Panc1 (cell line): ENCODE measurements around the gene TRMT13. TPM values are rescaled to one million over a fixed set of nuclear protein-coding genes. Genes with fewer than 3 reads are reported as not detected.

Experiments used
- ATAC-seq: fragments of 200-7000 bp; cut with Tn5 transposase; 2 replicates; pipeline ENCODE4 v1.9.1; 2020; ENCODE audit warnings: mild to moderate bottlenecking, moderate library complexity
- BruUV-seq: library from RNA; stranded (reverse); fragments of 400-500 nt; replicated peaks from 2 replicates; lab custom pipeline; 2021; lab: Mats Ljungman, UMichigan
- CTCF ChIA-PET: fragments of 300-600 bp; sonication (Branson Sonifier 250); formaldehyde crosslinking; loops from one replicate; lab custom pipeline; 2022; ENCODE audit warnings: antibody characterized with exemption; lab: Charles Lee
- POLR2A ChIA-PET: fragments of 300-600 bp; sonication (Branson Sonifier 250); formaldehyde crosslinking; loops from one replicate; lab custom pipeline; 2022; ENCODE audit warnings: antibody characterized with exemption; lab: Charles Lee
- DNase-seq: peaks from one replicate; pipeline ENCODE4 v3.0.0-alpha.2; 2010; ENCODE audit warnings: low read depth, low spot score
- H3K27ac ChIP-seq: 2 replicates; pipeline ENCODE4 v1.5.1; 2011; ENCODE audit warnings: mild to moderate bottlenecking, low read length, inconsistent platforms
- H3K27me3 ChIP-seq: fragments of 200-500 bp; sonication (Bioruptor generic); 2 replicates; pipeline ENCODE4 v1.6.0; 2014; ENCODE audit warnings: low read length, inconsistent platforms; ENCODE audit not compliant: control insufficient read depth, insufficient read depth
- H3K36me3 ChIP-seq: fragments of 200-500 bp; sonication (Bioruptor generic); 2 replicates; pipeline ENCODE4 v1.5.1; 2014; ENCODE audit warnings: inconsistent platforms, mild to moderate bottlenecking, low read length, moderate library complexity; ENCODE audit not compliant: control insufficient read depth, insufficient read depth
- H3K4me1 ChIP-seq: 2 replicates; pipeline ENCODE4 v1.5.1; 2011; ENCODE audit warnings: inconsistent platforms, mild to moderate bottlenecking, low read length, moderate library complexity; ENCODE audit not compliant: control insufficient read depth, insufficient read depth
- H3K4me3 ChIP-seq, 2 experiments: 2 replicates each; pipeline ENCODE4 v1.5.1; 2011 to 2012; ENCODE audit warnings: low read depth in 2 of 2, low read length in 2 of 2, mild to moderate bottlenecking in 2 of 2, inconsistent platforms in 1 of 2, moderate library complexity in 1 of 2
- H3K9me3 ChIP-seq: fragments of 200-500 bp; sonication (Bioruptor generic); 2 replicates; pipeline ENCODE4 v1.5.1; 2014; ENCODE audit warnings: low read depth, mild to moderate bottlenecking, inconsistent platforms, low read length, moderate library complexity; ENCODE audit not compliant: control insufficient read depth, insufficient read depth
- CTCF ChIP-seq: fragments of 450-650 bp; IDR thresholded peaks from 2 replicates; pipeline ENCODE4 v1.5.1; 2017; ENCODE audit warnings: mild to moderate bottlenecking
- POLR2AphosphoS5 ChIP-seq: IDR thresholded peaks from 2 replicates; pipeline ENCODE4 v1.6.1; 2012; ENCODE audit warnings: mild to moderate bottlenecking, low read depth, low read length, moderate library complexity
- REST ChIP-seq, 2 experiments: IDR thresholded peaks; 2 replicates each; pipeline ENCODE4 v1.6.1; 2011 to 2012; ENCODE audit warnings: low read depth in 2 of 2, control low read depth in 1 of 2, low read length in 1 of 2, mild to moderate bottlenecking in 1 of 2, moderate library complexity in 1 of 2; ENCODE audit not compliant: insufficient read depth in 1 of 2
- SIN3A ChIP-seq: IDR thresholded peaks from 2 replicates; pipeline ENCODE4 v1.6.1; 2012; ENCODE audit warnings: low read depth, mild to moderate bottlenecking, low read length, moderate library complexity, borderline replicate concordance; ENCODE audit not compliant: insufficient read depth
- TCF7L2 ChIP-seq: IDR thresholded peaks from 2 replicates; pipeline ENCODE4 v1.6.1; 2011; ENCODE audit warnings: mild to moderate bottlenecking, low read depth, low read length, inconsistent platforms
- in situ Hi-C: cut with HindIII; loops from 2 replicates; pipeline ENCODE4 v1.10.0; 2016; ENCODE audit warnings: low sequenced_read_pairs, low pct_unique_long_range_greater_than_20kb
- intact Hi-C: fragments of 100-400 bp; cut with micrococcal nuclease; formaldehyde crosslinking; loops from one replicate; pipeline ENCODE4 v1.10.0; 2022; ENCODE audit not compliant: unreplicated experiment
- total RNA-seq: library from RNA; stranded (reverse); gene quantifications from one replicate; pipeline ENCODE4 v1.2.1, GENCODE V29; 2021; ENCODE audit not compliant: unreplicated experiment

TRMT13 gene
- total RNA-seq, 1 experiment from 2014 or later, result 6.2 TPM

- Histone ChIP-seq H3K36me3 (no peaks in the 10 kb centered on the region), H3K4me1 (no peaks in the 10 kb centered on the region), H3K27ac (no peak overlapping the region), H3K9me3 (no peaks in the 10 kb centered on the region), H3K27me3 (no peaks in the 10 kb centered on the region), H3K4me3 (no peak overlapping the region)
- POLR2A ChIA-PET, result no interaction called here
- TF ChIP-seq REST (IDR thresholded peaks at IDR 0.05; ENCODE audit: insufficient read depth in 1 of 2, low read depth in 2 of 2, low read length in 1 of 2) (no peak), POLR2AphosphoS5 (no peak), SIN3A (no peak), TCF7L2 (no peak), CTCF (no peak)
- in situ Hi-C loops (no loop called here), intact Hi-C loops (no loop called here)
- CTCF ChIA-PET, result no interaction called here
- no peak for ATAC-seq
- no peak for DNase-seq
- no TSS peak for BruUV-seq
Observed at GRCh38 chr1:100184536-100184935, 51.6 kb downstream of the TRMT13 start.

GRCh38 chr1:100187912-100188311, 54.9 kb downstream of the TRMT13 start:
- no peaks in the 10 kb centered on the region for H3K27me3 ChIP-seq
- TF ChIP-seq REST (IDR thresholded peaks at IDR 0.05; ENCODE audit: insufficient read depth in 1 of 2, low read depth in 2 of 2, low read length in 1 of 2) (no peak), SIN3A (no peak), POLR2AphosphoS5 (no peak), TCF7L2 (no peak)
- no peaks in the 10 kb centered on the region for H3K4me1 ChIP-seq
- in situ Hi-C loops, result no loop called here
- no peak for ATAC-seq
- intact Hi-C loops, result no loop called here
- H3K9me3 ChIP-seq, result no peaks in the 10 kb centered on the region
- DNase-seq, result no peak
- no peak overlapping the region for H3K4me3 ChIP-seq
- BruUV-seq, result TSS peak; percentile 37
- no peaks in the 10 kb centered on the region for H3K36me3 ChIP-seq
- POLR2A ChIA-PET, result no interaction called here
- CTCF ChIA-PET, result no interaction called here
- no peak overlapping the region for H3K27ac ChIP-seq
